ENCODE measurements around the gene ATP6V1G2.
A peak's percentile ranks its signal among the peaks of the same experiment; 100 is the strongest.
"Not testable (repeated sequence)": the region's sequence is repeated elsewhere in the genome, so short reads cannot be mapped to it uniquely, and the experiment has no call there.

ATP6V1G2 gene

DNA sequence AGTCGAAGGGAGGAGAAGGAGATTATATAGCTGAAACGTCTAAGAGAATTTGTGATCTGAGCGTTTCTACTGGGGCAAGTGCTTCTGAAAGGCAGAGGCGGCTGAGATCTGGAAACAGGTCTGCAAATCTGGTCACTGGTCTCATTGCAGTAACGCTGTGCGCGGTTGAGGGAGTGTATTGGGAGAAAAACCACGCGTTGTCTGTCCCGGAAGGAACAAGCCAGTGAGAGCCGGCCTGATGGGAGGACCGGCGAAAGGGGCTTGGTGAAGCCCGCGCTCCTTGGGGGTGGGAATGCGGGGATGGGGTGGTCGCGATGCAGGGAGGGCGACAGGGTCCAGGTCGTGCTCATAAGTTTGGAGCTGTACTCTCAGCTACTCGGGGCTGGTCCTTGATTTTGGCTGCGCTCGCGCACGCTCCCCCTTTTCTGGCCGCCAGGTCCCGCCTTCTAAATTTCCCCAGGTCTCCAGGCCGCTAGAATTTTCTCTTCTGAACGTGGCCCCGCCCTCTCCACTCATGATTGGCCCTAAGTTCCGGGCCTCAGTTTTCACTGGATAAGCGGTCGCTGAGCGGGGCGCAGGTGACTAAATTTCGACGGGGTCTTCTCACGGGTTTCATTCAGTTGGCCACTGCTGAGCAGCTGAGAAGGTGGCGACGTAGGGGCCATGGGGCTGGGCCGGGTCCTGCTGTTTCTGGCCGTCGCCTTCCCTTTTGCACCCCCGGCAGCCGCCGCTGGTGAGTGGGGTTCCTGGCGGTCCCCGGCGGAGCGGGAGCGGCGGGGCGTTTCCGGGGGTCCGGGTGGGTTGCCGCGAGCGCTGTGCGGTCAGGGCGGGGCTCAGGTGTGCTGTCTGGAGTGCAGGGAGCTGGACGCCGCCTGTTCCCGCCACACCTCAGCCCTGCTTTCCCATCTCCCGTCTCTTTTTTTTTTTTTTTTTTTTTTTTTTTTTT lies 48.6 kb downstream of the ATP6V1G2 start, which contains the start of gene MICB:
MICB (plus strand) TSS at position 615 of the 946 bp plus-strand sequence; CDS start at position 664, 49 bp downstream.
- H3K27me3 ChIP-seq (ENCODE audit: control insufficient read depth, insufficient read depth, low read length, poor library complexity, severe bottlenecking), result peaks cover 70% of the 10 kb centered on the region
- no peaks in the 10 kb centered on the region for H3K4me1 ChIP-seq (ENCODE audit: control insufficient read depth, insufficient read depth, low read length)
- WGBS, 2 experiments, result 2 to 3% methylated on average over 64 of the region's 64 CpGs

DNA sequence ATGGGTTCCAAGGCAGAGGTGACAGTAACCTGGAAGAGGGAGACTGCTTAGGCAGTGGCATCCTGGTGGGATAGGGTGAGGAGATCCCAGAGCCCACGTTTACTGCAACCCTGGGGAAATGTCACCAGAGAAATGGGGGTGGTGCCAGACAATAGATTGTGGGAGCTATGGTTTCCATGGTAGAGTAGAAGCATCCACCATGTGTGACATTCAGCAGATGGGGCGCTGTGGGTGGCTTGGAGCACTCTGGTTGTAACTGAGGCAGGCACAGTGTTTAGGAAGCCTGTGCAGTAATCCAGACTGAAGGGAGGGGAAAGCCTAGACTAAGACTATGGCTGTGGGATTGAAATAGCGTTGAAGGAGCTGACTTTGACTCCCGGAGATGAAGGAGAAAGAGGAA lies 49.6 kb downstream of the ATP6V1G2 start:
- H3K4me3 ChIP-seq (ENCODE audit: insufficient read depth, low read depth, low read length); H3K9me3 ChIP-seq (ENCODE audit: control insufficient read depth, low read length); H3K4me1 ChIP-seq (ENCODE audit: control insufficient read depth, insufficient read depth, low read length); H3K36me3 ChIP-seq (ENCODE audit: control insufficient read depth, insufficient read depth, low read length); H3K27ac ChIP-seq (ENCODE audit: insufficient read depth, low read depth, low read length, poor library complexity, severe bottlenecking): not testable (repeated sequence)
- WGBS, 2 experiments, result 63 to 66% methylated on average over 4 of the region's 4 CpGs
- H3K27me3 ChIP-seq (ENCODE audit: control insufficient read depth, insufficient read depth, low read length, poor library complexity, severe bottlenecking), result peaks cover 70% of the 10 kb centered on the region

More for the DNA sequence above, 48.6 kb downstream of the ATP6V1G2 start, which contains the start of gene MICB:
- Histone ChIP-seq H3K27ac (ENCODE audit: insufficient read depth, low read depth, low read length, poor library complexity, severe bottlenecking) (no peak within 1 kb of the TSS), H3K9me3 (ENCODE audit: control insufficient read depth, low read length) (no peaks in the 10 kb centered on the region), H3K4me3 (ENCODE audit: insufficient read depth, low read depth, low read length) (peak within 1 kb of the TSS; percentile 35), H3K36me3 (ENCODE audit: control insufficient read depth, insufficient read depth, low read length) (no peaks in the 10 kb centered on the region)

DNA sequence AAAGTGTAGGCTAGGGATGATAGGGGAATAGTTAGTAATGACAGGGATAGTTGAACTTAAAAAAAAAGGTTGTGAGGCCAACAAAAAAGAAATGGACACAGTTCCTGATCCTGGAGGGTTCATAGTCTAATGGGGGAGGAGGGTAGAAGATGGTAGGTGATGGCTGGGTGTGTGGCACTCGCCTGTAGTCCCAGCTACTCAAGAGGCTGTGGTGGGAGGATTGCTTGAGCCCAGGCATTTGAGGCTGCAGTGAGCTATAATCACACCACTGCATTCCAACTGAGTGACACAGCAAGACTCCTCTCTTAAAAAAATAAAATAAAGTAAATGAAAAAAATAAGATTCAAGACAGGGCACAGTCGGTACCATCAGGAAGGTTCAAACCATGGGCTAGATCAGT lies 50.8 kb downstream of the ATP6V1G2 start:
- Histone ChIP-seq H3K4me1 (ENCODE audit: control insufficient read depth, insufficient read depth, low read length) (no peaks in the 10 kb centered on the region), H3K36me3 (ENCODE audit: control insufficient read depth, insufficient read depth, low read length) (no peaks in the 10 kb centered on the region), H3K4me3 (ENCODE audit: insufficient read depth, low read depth, low read length) (no peak overlapping the region), H3K27ac (ENCODE audit: insufficient read depth, low read depth, low read length, poor library complexity, severe bottlenecking) (no peak overlapping the region), H3K9me3 (ENCODE audit: control insufficient read depth, low read length) (no peaks in the 10 kb centered on the region), H3K27me3 (ENCODE audit: control insufficient read depth, insufficient read depth, low read length, poor library complexity, severe bottlenecking) (peaks cover 70% of the 10 kb centered on the region)
- WGBS, 2 experiments, result 79 to 92% methylated on average over 2 of the region's 2 CpGs

Measured in ectodermal cell (in vitro differentiated cells).